Uterus (tissue), 2 donors: ENCODE results near the gene ITPR1.

Experiments used
- POLR2A ChIP-seq, 2 donors: fragments of 450-650 bp; IDR thresholded peaks; one replicate each; pipeline ENCODE4 v1.6.1; 2016; ENCODE audit warnings: antibody characterized with exemption in 2 of 2, mild to moderate bottlenecking in 1 of 2, moderate library complexity in 1 of 2
- TF ChIP-seq, protein P1 (sequence below), 4 experiments: fragments of 200-600 bp in 2 of 4; fragments of 450-650 bp in 2 of 4; sonication (generic) in 2 of 4; IDR thresholded peaks; one replicate each; pipeline ENCODE4 v1.5.1; 2016 to 2019; ENCODE audit warnings: antibody characterized with exemption in 4 of 4, mild to moderate bottlenecking in 2 of 4, moderate library complexity in 1 of 4

DNA sequence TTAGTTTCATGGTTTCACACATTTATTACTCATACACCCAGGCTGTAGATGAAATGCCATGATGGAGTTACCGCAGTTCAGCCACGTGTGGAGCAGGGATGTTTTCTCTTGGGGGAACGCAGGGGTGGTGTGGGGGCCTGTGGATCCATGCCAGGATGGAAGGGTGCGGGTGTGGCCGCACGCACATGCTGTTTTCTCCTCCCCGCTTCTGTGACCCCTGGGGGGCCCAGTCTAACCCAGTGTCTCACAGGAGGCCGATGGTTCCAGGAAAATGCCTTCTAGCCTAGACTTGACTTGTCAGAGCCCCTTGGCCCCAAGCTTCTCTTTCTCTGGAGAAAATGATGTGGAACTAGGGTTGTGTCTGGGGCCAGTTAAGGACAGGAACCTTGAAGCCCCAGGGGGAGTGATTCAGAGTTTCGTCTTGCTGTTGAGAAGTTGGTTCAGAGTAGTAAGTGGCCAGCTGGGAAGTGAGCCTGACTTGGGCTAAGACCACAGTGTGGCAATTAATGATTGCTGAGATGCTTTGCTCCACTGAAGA is 245.7 kb downstream of the ITPR1 start:
- TF ChIP-seq, protein P1, sequence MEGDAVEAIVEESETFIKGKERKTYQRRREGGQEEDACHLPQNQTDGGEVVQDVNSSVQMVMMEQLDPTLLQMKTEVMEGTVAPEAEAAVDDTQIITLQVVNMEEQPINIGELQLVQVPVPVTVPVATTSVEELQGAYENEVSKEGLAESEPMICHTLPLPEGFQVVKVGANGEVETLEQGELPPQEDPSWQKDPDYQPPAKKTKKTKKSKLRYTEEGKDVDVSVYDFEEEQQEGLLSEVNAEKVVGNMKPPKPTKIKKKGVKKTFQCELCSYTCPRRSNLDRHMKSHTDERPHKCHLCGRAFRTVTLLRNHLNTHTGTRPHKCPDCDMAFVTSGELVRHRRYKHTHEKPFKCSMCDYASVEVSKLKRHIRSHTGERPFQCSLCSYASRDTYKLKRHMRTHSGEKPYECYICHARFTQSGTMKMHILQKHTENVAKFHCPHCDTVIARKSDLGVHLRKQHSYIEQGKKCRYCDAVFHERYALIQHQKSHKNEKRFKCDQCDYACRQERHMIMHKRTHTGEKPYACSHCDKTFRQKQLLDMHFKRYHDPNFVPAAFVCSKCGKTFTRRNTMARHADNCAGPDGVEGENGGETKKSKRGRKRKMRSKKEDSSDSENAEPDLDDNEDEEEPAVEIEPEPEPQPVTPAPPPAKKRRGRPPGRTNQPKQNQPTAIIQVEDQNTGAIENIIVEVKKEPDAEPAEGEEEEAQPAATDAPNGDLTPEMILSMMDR (IDR thresholded peaks at IDR 0.05), result no peak
- no peak for TF ChIP-seq POLR2A (IDR thresholded peaks at IDR 0.05)
